Osteocyte (in vitro differentiated cells): ENCODE data around the gene TRIP13. TPM values are rescaled to one million over a fixed set of nuclear protein-coding genes. Genes with fewer than 3 reads are reported as not detected.

Source experiments
- DNase-seq: peaks from one replicate; pipeline ENCODE4 v3.0.0; 2021; ENCODE audit warnings: mixed read lengths; ENCODE audit not compliant: unreplicated experiment; ENCODE audit errors: extremely low spot score
- H3K27ac Mint-ChIP-seq: one replicate; pipeline ENCODE4 v1.8.0; 2021; ENCODE audit warnings: mild to moderate bottlenecking, mixed read lengths; ENCODE audit not compliant: unreplicated experiment
- H3K27me3 Mint-ChIP-seq: one replicate; pipeline ENCODE4 v1.8.0; 2021; ENCODE audit warnings: mixed read lengths; ENCODE audit not compliant: unreplicated experiment
- H3K36me3 Mint-ChIP-seq: one replicate; pipeline ENCODE4 v1.8.0; 2021; ENCODE audit warnings: mixed read lengths; ENCODE audit not compliant: unreplicated experiment
- H3K4me1 Mint-ChIP-seq: one replicate; pipeline ENCODE4 v1.8.0; 2021; ENCODE audit warnings: mixed read lengths; ENCODE audit not compliant: unreplicated experiment
- H3K4me3 Mint-ChIP-seq: one replicate; pipeline ENCODE4 v1.8.0; 2021; ENCODE audit warnings: mild to moderate bottlenecking, moderate library complexity, mixed read lengths; ENCODE audit not compliant: unreplicated experiment
- H3K9me3 Mint-ChIP-seq: one replicate; pipeline ENCODE4 v1.8.0; 2021; ENCODE audit warnings: mixed read lengths; ENCODE audit not compliant: unreplicated experiment
- CTCF ChIP-seq: fragments of 200-600 bp; sonication (generic); IDR thresholded peaks from 2 replicates; pipeline ENCODE4 v1.5.0; 2021; ENCODE audit warnings: antibody characterized with exemption, mild to moderate bottlenecking, moderate library complexity
- total RNA-seq: library from RNA; stranded (reverse); gene quantifications from 2 replicates; pipeline ENCODE4 v1.2.1, GENCODE V29; 2021

TRIP13 gene
- total RNA-seq, 1 donor from 2014 or later, result 6.9 TPM

GRCh38 chr5:870956-871355 is 21.7 kb upstream of the TRIP13 start:
- Mint-ChIP-seq H3K36me3 (peaks cover 72% of the 10 kb centered on the region), H3K4me3 (no peak overlapping the region), H3K27ac (no peak overlapping the region), H3K4me1 (no peaks in the 10 kb centered on the region), H3K9me3 (no peaks in the 10 kb centered on the region), H3K27me3 (no peaks in the 10 kb centered on the region)
- no peak for TF ChIP-seq CTCF
- no peak for DNase-seq

- TF ChIP-seq CTCF, result no peak
- H3K27me3 Mint-ChIP-seq, result no peaks in the 10 kb centered on the region
- no peak for DNase-seq
- no peak overlapping the region for H3K4me3 Mint-ChIP-seq
- H3K36me3 Mint-ChIP-seq, result peaks cover 67% of the 10 kb centered on the region
- H3K27ac Mint-ChIP-seq, result no peak overlapping the region
- no peaks in the 10 kb centered on the region for H3K4me1 Mint-ChIP-seq
- H3K9me3 Mint-ChIP-seq, result no peaks in the 10 kb centered on the region
Observed at GRCh38 chr5:871596-872298, 20.9 kb upstream of the TRIP13 start.

GRCh38 chr5:872301-872700 is 20.4 kb upstream of the TRIP13 start:
- TF ChIP-seq CTCF, result no peak
- H3K27me3 Mint-ChIP-seq, result no peaks in the 10 kb centered on the region
- H3K36me3 Mint-ChIP-seq, result peaks cover 68% of the 10 kb centered on the region
- H3K4me3 Mint-ChIP-seq, result no peak overlapping the region
- H3K9me3 Mint-ChIP-seq, result no peaks in the 10 kb centered on the region
- DNase-seq, result no peak
- H3K4me1 Mint-ChIP-seq, result no peaks in the 10 kb centered on the region
- H3K27ac Mint-ChIP-seq, result no peak overlapping the region

- TF ChIP-seq CTCF, result no peak
- H3K27me3 Mint-ChIP-seq, result no peaks in the 10 kb centered on the region
- no peak overlapping the region for H3K4me3 Mint-ChIP-seq
- no peak for DNase-seq
- H3K9me3 Mint-ChIP-seq, result no peaks in the 10 kb centered on the region
- no peaks in the 10 kb centered on the region for H3K4me1 Mint-ChIP-seq
- H3K36me3 Mint-ChIP-seq, result peaks cover 66% of the 10 kb centered on the region
- no peak overlapping the region for H3K27ac Mint-ChIP-seq
Observed at GRCh38 chr5:873328-873727, 19.4 kb upstream of the TRIP13 start.

GRCh38 chr5:875931-876330 is 16.8 kb upstream of the TRIP13 start:
- Mint-ChIP-seq H3K4me3 (no peak overlapping the region), H3K27ac (no peak overlapping the region), H3K36me3 (peaks cover 49% of the 10 kb centered on the region), H3K9me3 (no peaks in the 10 kb centered on the region), H3K27me3 (no peaks in the 10 kb centered on the region), H3K4me1 (no peaks in the 10 kb centered on the region)
- DNase-seq, result no peak
- TF ChIP-seq CTCF, result no peak
